Measurements from ENCODE around the gene DPEP3. TPM values are rescaled to one million over a fixed set of nuclear protein-coding genes. Genes with fewer than 3 reads are reported as not detected.

DPEP3 gene
- total RNA-seq, 1 donor from 2014 or later, result 0.12 TPM

- intact Hi-C loops (cut with micrococcal nuclease), result no loop called here
Observed at GRCh38 chr16:67933805-67934204, 46.5 kb downstream of the DPEP3 start.

- intact Hi-C loops (cut with micrococcal nuclease), result no loop called here
Observed at GRCh38 chr16:67932462-67932840, 47.8 kb downstream of the DPEP3 start.

GRCh38 chr16:67931712-67932461 lies 48.4 kb downstream of the DPEP3 start, which contains the start of gene CTRL:
TSS of gene CTRL (minus strand) at chr16:67931862. CDS start at chr16:67931852, 10 bp downstream.
- intact Hi-C loops (cut with micrococcal nuclease), result no loop called here

- intact Hi-C loops (cut with micrococcal nuclease), result no loop called here
Observed at GRCh38 chr16:67930678-67931211, 49.6 kb downstream of the DPEP3 start.

- intact Hi-C loops (cut with micrococcal nuclease), result no loop called here
Observed at GRCh38 chr16:67930191-67930590, 50.1 kb downstream of the DPEP3 start.

- intact Hi-C loops (cut with micrococcal nuclease), result loop anchor here (1.0 kb wide), 5 partner anchors 45 to 407 kb away; no protein-coding TSS in a partner anchor
Observed at GRCh38 chr16:67928561-67929364, 51.5 kb downstream of the DPEP3 start.

- intact Hi-C loops (cut with micrococcal nuclease), result loop anchor here (1.0 kb wide), 5 partner anchors 45 to 407 kb away; no protein-coding TSS in a partner anchor
Observed at GRCh38 chr16:67928147-67928546, 52.2 kb downstream of the DPEP3 start.

- intact Hi-C loops (cut with micrococcal nuclease), result no loop called here
Observed at GRCh38 chr16:67927131-67927941, 53.0 kb downstream of the DPEP3 start.

GRCh38 chr16:67926181-67926750 lies 54.0 kb downstream of the DPEP3 start:
- intact Hi-C loops (cut with micrococcal nuclease), result no loop called here

Other genes starting within 250 kb of the DPEP3 start
- gene RANBP10, start 173.9 kb downstream of the DPEP3 start, total RNA-seq, result 34.4 and 36.4 TPM in 2 replicates
- 0.32 and 0.61 TPM in 2 replicates for gene TSNAXIP1, start 173.6 kb downstream of the DPEP3 start, total RNA-seq
- 39.5 and 42.0 TPM in 2 replicates for gene THAP11, start 138.2 kb downstream of the DPEP3 start, total RNA-seq
- 126 and 132 TPM in 2 replicates for gene NUTF2, start 133.6 kb downstream of the DPEP3 start, total RNA-seq
- 56.0 and 60.9 TPM in 2 replicates for gene CENPT, start 132.8 kb downstream of the DPEP3 start, total RNA-seq
- gene EDC4, start 107.4 kb downstream of the DPEP3 start, total RNA-seq, result 120 and 137 TPM in 2 replicates
- gene NRN1L, start 95.6 kb downstream of the DPEP3 start, total RNA-seq, result 0.59 TPM in 1 of 2 replicates, not detected in the other
- gene PSKH1, start 87.2 kb downstream of the DPEP3 start, total RNA-seq, result 24.0 and 24.1 TPM in 2 replicates
- gene CTRL, start 48.6 kb downstream of the DPEP3 start, total RNA-seq, result 9.5 and 10.9 TPM in 2 replicates
- gene PSMB10, start 43.6 kb downstream of the DPEP3 start, total RNA-seq, result 357 and 364 TPM in 2 replicates
- gene LCAT, start 36.4 kb downstream of the DPEP3 start, total RNA-seq, result 16.0 and 24.7 TPM in 2 replicates
- 48.1 and 48.6 TPM in 2 replicates for gene SLC12A4, start 11.9 kb downstream of the DPEP3 start, total RNA-seq
- 14.4 and 16.1 TPM in 2 replicates for gene DPEP2, start 19.0 kb upstream of the DPEP3 start, total RNA-seq
- not detected in 2 replicates for gene DPEP2NB, start 35.4 kb upstream of the DPEP3 start, total RNA-seq
- gene DDX28, start 42.7 kb upstream of the DPEP3 start, total RNA-seq, result 17.9 and 18.0 TPM in 2 replicates
- 24.8 and 27.8 TPM in 2 replicates for gene DUS2, start 42.8 kb upstream of the DPEP3 start, total RNA-seq
- gene NFATC3, start 104.9 kb upstream of the DPEP3 start, total RNA-seq, result 149 and 150 TPM in 2 replicates